Stimulated activated CD8-positive, alpha-beta memory T cell treated with anti-CD3 and anti-CD28 coated beads, Interleukin-7, amount 100 ng/mL, for 1 hour (primary cell): Measurements from ENCODE around the gene MAPK11.

ENCODE experiments used
- DNase-seq, 2 donors: peaks; one replicate each; pipeline ENCODE4 v3.0.0-alpha.2; 2020; ENCODE audit warnings: low read depth in 2 of 2

MAPK11 gene

GRCh38 chr22:50260801-50261614, 9.2 kb downstream of the MAPK11 start:
- no peak for DNase-seq

DNA sequence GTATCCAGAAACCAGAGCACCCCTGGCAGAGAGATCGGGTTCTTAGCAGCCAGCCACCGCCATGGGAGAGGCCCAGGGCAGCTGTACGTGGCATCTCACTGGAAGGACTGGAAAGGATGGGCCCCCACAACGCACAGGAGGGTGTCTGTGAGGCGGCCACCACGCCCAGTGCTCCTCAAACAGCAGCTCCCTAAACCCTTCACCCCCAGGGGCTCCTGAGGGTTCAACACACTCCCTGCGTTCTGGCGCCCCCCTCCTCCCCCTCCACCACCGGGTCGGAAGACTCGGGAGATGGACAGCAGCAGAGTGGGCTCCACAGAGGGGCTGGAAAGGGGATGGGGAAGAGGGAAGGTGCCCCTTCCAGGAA, 9.8 kb downstream of the MAPK11 start:
- DNase-seq: no peak

- no peak for DNase-seq
These were observed 10.9 kb downstream of the MAPK11 start for GRCh38 chr22:50259302-50259701.

- no peak for DNase-seq
These were observed 11.6 kb downstream of the MAPK11 start for GRCh38 chr22:50258361-50259292.

DNA sequence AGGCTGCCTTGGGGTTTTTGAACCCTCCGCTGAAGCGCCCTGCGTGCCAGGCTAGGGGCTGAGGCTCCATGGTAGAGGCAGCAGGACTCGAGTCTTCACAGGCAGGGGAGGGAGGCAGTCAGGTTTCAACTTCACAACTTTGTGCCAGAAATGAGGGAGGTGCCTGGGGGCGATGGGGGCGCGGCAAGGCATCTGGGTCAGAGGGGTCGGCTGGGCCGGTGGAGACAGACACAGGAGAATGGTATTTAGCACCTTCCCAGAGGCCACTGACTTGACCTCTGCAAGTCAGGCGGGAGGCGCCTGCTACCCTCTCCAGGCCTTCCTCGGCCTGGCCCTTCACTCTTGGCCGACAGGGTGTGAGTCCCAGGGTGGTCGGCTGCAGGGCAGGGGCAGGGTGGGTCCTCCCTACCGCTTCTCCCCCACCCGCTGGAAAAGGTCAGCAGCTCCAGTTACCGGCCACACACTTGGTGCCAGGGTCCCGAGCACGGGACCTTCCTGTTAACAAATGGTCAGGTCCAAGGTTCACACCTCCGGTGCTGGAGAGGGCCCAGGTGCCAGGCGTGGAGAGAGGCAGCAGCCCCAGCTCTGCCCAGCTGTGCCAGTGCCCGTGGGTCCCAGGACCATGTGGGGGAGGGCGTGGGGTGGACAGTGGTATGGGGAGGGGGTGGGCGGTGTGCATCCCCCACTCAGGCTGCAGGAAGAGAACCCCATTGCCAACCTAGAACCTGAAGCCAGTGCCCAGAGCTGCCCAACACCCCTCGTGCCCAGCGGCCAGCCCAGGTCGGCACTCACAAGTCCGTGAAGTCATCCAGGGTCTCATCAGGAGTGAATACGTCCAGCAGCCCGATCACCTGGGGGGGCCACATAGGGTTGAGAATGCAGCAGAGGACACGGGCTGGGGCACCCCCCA, 12.5 kb downstream of the MAPK11 start:
- no peak for DNase-seq

DNA sequence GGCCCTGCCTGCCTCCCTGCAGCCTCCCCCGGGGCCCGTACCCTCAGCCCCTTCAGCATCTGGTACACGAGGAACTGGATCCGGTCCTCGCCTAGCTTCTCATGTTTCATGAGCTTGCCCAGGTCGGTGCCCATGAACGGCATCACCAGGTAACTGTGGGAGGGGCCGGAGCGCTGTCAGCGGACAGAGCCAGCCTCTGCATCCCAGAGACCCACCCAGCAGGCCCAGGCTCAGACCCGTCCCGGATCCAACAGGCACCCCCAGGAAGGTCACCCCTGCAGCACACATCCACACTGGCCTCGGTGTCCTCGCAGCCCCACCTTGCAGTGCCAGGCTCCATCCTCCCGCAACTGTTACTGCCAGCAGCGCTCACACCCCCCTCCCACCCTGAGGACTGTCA, 13.1 kb downstream of the MAPK11 start:
- DNase-seq: no peak

DNA sequence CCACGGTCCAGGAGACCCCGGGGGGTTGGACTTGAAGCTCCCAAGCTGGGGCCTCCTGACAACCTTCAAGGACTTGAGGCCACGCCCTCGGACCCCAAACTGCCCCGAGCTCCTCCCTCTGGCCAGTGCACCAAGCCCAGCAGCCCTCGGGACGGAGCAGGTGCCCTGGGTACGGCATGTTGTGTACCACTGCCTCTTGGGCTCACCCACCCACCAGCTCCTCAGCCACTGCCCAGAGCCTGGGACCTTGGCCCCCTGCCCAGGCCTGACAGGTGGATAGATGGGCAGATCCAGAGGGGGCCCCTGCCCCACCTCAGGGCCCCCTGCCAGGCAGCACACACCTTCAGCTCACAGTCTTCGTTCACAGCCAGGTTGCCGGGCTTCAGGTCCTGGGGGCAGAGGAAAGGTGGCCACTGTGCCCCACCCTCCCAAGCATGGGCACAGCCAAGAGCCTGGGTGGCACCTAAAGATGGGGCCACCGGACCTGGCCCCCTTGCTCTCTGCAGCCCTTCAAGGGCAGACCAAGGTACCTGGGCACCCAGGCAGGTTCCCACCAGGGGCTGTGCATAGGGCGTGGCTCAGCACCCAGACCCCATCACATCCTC, 13.8 kb downstream of the MAPK11 start:
- DNase-seq: no peak

- no peak for DNase-seq
These were observed 14.6 kb downstream of the MAPK11 start for GRCh38 chr22:50255607-50256006.

DNA sequence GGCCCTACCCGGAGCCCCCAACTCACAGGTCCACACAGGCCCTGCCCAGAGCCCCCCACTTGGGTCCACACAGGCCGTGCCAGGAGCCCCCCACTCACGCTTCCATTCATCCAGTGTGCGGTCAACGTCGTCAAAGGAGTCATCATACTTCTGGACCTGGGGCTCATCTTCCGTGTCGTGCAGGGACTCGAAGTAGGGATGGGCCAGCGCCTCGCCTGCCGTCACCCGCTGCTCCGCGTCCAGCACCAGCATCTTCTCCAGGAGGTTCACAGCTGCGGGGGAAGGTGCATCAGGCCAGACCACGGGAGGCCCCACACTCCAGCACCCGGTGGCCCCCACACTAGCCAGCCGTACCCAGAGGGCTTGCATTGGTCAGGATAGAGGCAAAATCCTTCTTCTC, 15.1 kb downstream of the MAPK11 start:
- no peak for DNase-seq

DNA sequence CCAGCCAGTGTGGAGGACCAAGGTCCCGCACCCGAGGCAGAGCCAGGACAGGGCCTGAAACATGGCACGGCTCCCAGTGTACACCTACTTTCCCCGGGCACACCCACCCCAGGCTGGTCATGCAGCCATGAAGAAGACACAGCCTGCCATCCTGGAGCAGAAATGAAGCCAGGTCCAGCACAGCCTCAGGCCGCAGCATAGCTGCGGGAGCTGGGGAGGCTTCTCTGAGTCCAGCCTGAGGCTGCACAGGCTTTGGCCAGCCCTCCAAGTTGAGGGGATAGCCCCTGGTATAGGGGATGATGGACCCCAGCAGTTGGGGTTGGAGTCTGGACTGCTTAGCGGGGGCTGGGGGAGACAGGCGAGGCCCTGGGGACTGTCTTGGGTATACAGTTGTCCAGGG, 16.2 kb downstream of the MAPK11 start:
- no peak for DNase-seq

DNA sequence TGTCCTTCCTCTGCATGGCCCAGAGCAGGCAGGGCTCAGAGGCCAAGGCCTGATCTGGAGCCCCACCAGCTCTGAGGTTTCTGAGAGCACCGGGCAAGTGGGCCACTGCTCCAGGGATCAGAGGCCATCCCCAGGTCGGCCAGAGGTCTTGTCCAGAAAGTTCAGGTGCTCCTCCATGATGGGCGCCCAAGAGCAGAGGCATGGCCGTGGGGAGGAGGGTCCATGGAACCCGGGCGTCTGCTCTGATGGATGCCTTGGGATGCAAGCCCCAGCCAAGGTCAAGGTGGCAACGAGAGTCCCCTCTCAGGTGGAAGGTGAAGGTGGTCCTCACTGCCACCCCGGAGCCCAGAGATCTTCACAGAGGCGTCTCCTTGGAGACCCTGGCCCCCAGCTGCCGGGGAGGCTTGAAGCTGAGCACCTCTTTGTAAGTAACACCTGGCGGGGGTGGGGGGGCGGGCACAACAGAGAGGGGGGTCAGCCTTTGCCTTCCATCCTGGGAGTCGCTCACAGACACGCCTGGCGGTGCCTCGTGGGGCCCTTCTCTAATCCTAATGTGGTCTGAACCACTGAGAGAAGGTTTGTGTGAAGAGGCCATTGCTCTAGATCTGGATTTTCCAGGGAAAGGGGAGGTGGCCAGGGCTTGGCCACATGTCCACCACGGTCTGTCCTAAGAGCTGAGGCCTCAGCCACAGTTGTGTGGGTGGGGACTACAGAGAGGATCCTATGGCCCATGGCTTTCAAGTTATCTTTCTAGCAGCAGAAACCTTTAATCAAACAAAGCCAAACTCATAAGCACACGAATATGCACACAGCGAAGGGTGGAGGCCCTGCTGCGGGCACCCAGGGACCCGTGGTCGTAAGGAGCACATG, 16.9 kb downstream of the MAPK11 start:
- DNase-seq: no peak

DNA sequence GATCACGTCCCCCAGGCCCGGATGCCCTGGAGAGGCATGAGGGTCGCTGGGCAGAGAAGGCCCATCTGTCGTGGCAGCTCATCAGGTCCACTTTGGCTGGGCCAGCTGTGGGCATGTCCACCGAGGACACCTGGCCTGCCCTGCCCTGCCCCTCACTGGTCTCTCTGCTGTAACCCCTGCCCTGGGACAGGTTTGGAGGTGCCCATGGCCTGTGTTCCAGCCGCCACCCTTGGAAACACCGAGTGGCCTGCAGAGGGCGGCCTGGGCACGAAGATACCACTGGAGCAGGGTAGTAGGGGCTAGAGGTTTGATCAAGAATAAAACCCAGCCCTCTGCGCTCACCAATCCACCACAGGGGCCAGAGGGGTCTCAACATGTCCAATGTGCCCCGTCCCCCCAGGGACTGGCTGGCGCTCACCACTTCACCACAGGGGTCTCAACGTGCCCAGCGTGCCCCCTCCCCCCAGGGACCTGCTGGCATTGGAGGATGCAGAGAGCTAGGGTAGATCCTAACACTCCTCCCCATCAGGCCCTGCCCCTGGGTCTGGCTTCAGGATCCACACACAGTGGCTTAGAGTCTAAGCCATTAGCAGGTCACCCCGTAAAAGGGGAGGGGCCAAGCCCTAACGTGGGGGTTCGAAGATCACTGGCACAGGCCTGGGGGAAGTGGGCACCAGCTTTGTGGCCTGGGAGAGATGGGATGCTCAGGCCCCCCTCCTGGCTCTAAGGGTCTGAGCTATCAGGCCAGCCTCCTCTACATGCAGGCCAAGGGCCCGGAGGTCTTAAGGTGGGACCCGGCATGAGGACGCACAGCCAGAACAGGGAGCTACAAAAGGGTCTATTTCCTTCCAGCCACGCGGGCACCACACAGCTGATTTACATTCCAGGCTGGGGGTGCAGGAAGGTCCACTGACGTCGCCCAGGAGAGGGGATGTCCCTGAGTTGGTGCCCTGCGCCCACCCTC, 17.8 kb downstream of the MAPK11 start:
- DNase-seq: peak; percentile 39 to 54

GRCh38 chr22:50251477-50252081, 18.6 kb downstream of the MAPK11 start:
- DNase-seq: no peak

- peak; percentile 37 to 54 for DNase-seq
These were observed 19.4 kb downstream of the MAPK11 start, which contains the start of gene HDAC10 for GRCh38 chr22:50250555-50251476. Gene HDAC10 (minus strand): TSS chr22:50251265. CDS start chr22:50251032, 233 bp downstream.

- no peak for DNase-seq
These were observed 20.0 kb downstream of the MAPK11 start for GRCh38 chr22:50250249-50250554.

DNA sequence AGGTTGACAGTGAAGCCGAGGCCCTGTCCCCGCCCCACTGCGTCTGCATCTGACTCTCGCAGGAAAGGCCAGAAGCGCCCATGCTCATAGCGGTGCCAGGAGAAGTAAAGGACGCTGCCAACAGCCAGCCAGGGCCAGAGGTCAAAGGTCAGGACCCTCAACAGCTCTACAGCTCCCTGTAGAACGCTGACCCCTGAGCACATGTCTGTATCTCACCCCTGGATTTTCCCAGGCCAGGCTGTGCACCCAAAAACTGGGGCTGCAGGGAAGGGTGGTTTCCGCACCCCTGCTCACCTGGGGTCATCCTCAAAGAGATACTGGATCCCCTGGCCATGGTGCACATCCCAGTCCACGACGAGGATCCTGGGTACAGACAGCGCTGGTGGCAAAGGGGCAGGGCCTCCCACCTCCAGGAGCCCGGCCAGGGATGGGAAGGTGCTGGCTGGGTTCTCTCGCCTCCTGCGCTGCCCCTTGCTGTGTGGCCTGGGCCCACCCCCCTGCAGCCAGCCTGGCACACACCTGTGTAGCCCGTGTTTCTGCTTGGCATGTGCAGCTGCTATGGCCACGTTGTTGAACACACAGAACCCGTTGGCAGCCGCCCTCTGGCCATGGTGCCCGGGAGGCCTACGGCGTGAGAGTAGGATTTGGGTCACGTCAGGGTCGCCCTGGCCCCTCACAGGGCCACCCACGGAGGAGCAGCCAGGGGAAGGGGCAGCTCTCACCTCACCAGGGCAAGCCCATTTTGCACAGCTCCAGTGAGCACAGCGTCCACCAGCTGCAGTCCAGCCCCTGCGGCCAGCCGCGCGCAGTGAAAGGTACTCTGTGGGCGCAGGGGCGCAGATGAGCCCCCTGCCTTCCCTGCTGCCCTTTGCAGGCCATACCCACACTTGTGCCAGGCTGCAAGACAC, 20.6 kb downstream of the MAPK11 start:
- DNase-seq: no peak
